ENCODE data around the gene NDUFS7. TPM values are rescaled to one million over a fixed set of nuclear protein-coding genes. Genes with fewer than 3 reads are reported as not detected.
A peak's percentile ranks its signal among the peaks of the same experiment; 100 is the strongest.

The NDUFS7 gene
- total RNA-seq, 1 donor from 2014 or later: 55.9 TPM

DNA sequence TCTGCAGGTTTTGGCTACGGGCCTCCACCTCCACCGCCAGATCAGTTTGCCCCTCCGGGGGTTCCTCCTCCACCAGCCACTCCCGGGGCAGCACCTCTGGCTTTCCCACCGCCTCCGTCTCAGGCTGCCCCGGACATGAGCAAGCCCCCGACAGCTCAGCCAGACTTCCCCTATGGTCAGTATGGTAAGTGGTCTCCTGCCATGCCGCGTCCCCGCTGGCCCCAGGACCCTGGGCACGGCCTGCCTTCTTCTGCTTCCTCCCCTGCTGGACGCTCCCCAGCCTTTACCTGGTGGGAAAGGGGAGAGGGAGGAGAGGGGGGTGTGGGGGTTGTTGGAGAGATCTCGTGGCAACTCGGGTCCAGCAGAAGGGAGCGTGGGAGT is 48.8 kb downstream of the NDUFS7 start:
- Mint-ChIP-seq H3K27ac (no peak overlapping the region), H3K36me3 (peaks cover 7% of the 10 kb centered on the region), H3K9me3 (no peaks in the 10 kb centered on the region), H3K27me3 (ENCODE audit: low read depth) (no peaks in the 10 kb centered on the region), H3K4me3 (no peak overlapping the region), H3K4me1 (no peaks in the 10 kb centered on the region)
- DNase-seq (ENCODE audit: low spot score in 2 of 2, unreplicated experiment in 2 of 2): no peak
- TF ChIP-seq, protein P1, sequence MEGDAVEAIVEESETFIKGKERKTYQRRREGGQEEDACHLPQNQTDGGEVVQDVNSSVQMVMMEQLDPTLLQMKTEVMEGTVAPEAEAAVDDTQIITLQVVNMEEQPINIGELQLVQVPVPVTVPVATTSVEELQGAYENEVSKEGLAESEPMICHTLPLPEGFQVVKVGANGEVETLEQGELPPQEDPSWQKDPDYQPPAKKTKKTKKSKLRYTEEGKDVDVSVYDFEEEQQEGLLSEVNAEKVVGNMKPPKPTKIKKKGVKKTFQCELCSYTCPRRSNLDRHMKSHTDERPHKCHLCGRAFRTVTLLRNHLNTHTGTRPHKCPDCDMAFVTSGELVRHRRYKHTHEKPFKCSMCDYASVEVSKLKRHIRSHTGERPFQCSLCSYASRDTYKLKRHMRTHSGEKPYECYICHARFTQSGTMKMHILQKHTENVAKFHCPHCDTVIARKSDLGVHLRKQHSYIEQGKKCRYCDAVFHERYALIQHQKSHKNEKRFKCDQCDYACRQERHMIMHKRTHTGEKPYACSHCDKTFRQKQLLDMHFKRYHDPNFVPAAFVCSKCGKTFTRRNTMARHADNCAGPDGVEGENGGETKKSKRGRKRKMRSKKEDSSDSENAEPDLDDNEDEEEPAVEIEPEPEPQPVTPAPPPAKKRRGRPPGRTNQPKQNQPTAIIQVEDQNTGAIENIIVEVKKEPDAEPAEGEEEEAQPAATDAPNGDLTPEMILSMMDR (IDR thresholded peaks at IDR 0.05; ENCODE audit: unreplicated experiment): no peak

DNA sequence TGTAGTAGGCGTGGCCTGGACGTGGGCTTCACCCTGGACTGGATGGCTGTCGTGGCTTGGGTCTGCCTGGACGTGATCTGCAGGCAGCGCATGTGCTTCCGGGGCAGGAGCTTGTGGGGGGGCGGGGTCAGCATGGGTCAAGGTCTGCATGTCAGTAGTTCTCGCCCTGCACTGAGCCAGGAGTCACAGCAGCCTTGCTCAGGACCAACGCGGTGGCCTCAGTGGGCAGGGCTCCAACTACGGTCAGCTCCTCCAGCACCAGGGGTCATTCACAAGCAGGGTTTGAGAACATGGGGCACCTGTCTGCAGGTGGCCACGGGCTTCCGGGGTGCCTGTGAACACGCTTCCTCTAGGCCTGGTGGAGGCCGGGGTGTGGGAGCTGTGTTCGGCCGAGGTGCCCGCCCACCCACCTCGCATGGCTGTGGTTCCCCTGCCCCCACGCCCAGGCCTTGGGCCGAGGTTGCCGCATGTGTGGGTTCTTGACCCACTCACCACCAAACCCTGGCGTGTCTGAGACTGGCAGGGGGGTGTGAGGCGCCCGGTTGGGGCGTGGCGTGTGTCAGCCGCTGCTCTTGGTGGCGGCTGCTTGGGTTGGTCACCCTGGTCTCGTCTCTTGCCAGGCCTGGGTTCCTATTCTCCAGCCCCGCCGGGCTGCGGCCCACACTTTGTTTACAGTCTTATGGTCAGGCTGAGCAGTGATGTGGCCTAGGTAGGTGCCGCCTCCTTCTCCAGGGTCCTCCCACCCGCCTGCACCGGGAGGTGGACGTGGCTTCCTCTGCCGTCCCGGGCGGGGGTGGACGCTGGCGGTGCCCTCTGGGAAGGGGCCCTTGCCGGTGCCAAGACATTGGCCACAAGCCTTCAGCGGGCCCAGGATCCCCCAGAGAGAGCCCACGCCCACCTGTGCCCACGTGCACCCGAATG is 49.7 kb downstream of the NDUFS7 start:
- Mint-ChIP-seq H3K27me3 (ENCODE audit: low read depth) (no peaks in the 10 kb centered on the region), H3K4me1 (no peaks in the 10 kb centered on the region), H3K9me3 (no peaks in the 10 kb centered on the region), H3K4me3 (no peak overlapping the region), H3K36me3 (peaks cover 7% of the 10 kb centered on the region), H3K27ac (no peak overlapping the region)
- no peak for DNase-seq (ENCODE audit: low spot score in 2 of 2, unreplicated experiment in 2 of 2)
- TF ChIP-seq, protein P1 (IDR thresholded peaks at IDR 0.05; ENCODE audit: unreplicated experiment): no peak

DNA sequence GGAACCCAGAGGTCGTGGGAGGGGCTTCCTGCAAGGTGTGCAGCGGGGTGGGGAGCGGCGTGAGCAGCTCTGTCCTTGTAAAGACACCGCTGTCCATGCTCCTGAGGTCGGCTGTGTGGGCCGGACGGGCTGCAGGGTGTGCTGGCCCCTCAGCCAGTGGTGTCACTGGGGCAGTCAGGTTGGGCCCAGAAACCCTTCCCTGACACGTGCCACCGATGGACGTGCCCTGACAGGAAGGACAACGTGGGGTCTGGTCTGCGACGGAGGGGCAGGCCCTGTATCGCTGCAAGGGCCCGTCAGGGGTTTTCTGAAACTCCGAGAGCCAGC is 50.3 kb downstream of the NDUFS7 start:
- H3K9me3 Mint-ChIP-seq: no peaks in the 10 kb centered on the region
- H3K27me3 Mint-ChIP-seq (ENCODE audit: low read depth): no peaks in the 10 kb centered on the region
- H3K36me3 Mint-ChIP-seq: peaks cover 7% of the 10 kb centered on the region
- TF ChIP-seq, protein P1 (IDR thresholded peaks at IDR 0.05; ENCODE audit: unreplicated experiment): no peak
- no peak overlapping the region for H3K4me3 Mint-ChIP-seq
- DNase-seq (ENCODE audit: low spot score in 2 of 2, unreplicated experiment in 2 of 2): no peak
- no peak overlapping the region for H3K27ac Mint-ChIP-seq
- no peaks in the 10 kb centered on the region for H3K4me1 Mint-ChIP-seq

DNA sequence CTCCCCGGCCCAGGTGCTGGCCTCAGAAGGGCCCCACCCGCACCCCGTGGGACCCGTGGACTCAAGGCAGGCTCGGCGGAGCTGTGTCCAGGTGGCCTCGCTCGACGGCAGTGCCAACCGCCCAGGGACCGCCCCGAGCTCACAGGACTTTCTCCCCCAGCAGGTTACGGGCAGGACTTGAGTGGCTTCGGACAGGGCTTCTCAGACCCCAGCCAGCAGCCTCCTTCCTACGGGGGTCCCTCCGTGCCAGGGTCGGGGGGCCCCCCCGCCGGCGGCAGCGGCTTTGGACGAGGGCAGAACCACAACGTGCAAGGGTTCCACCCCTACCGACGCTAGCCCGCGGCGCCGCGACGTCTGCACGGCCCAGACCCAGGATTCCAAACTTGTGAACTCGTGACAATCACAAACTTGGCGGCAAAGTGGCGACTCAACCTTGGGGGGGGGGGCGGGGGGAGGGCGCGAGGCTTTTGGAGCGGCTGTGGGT is 50.9 kb downstream of the NDUFS7 start:
- Mint-ChIP-seq H3K27ac (no peak overlapping the region), H3K4me1 (peaks cover 3% of the 10 kb centered on the region), H3K36me3 (peaks cover 7% of the 10 kb centered on the region), H3K27me3 (ENCODE audit: low read depth) (no peaks in the 10 kb centered on the region), H3K9me3 (no peaks in the 10 kb centered on the region), H3K4me3 (no peak overlapping the region)
- no peak for DNase-seq (ENCODE audit: low spot score in 2 of 2, unreplicated experiment in 2 of 2)
- TF ChIP-seq, protein P1 (IDR thresholded peaks at IDR 0.05; ENCODE audit: unreplicated experiment): no peak

DNA sequence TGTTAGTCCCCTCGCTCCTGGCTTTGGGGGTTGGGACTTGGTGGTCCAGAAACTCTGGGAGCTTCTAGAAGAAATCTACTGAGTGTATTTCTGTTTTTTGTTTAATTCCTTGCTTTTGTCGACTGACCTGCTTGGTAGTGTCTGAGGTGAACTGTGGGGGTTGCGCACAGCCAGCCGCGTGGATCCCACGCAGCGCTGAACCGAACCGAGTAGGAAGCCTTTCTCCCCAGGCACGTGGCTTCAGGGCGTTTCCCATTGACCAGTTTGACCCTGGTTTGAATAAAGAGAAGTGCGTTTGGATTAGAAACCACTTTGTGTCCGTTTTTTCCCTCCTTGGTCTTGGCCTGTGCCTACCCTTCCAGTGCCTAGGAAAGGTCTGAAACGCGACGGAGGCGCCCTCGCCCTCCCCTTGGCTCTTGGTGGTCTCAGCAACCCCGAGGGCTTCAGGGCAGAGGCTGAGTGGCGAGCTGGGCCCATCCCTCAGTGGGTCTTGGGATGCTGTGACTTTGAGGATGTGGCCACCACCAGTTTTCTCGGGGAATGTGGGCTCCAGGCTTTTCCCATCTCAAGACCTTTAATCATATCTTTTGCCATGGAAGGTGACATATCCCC is 51.8 kb downstream of the NDUFS7 start:
- TF ChIP-seq, protein P1 (IDR thresholded peaks at IDR 0.05; ENCODE audit: unreplicated experiment): no peak
- H3K27me3 Mint-ChIP-seq (ENCODE audit: low read depth): no peaks in the 10 kb centered on the region
- H3K27ac Mint-ChIP-seq: peak overlapping the region; percentile 69
- H3K4me3 Mint-ChIP-seq: no peak overlapping the region
- no peaks in the 10 kb centered on the region for H3K9me3 Mint-ChIP-seq
- peaks cover 8% of the 10 kb centered on the region for H3K4me1 Mint-ChIP-seq
- DNase-seq (ENCODE audit: low spot score in 2 of 2, unreplicated experiment in 2 of 2): no peak
- peaks cover 9% of the 10 kb centered on the region for H3K36me3 Mint-ChIP-seq
